Measurements from ENCODE around the gene CUL1.

GRCh38 chr7:148791546-148791945 is 92.8 kb downstream of the CUL1 start:
- TF ChIP-seq POLR2AphosphoS5 (IDR thresholded peaks at IDR 0.05) (no peak), CTCF (IDR thresholded peaks at IDR 0.05) (no peak)

All from esophagus muscularis mucosa (tissue), 3 donors.